Activated CD4-positive, CD25-positive, alpha-beta regulatory T cell treated with anti-CD3 and anti-CD28 coated beads, Interleukin-2, amount 50 U/mL, for 72 hours (primary cell): ENCODE data around the gene SPN.
A peak's percentile ranks its signal among the peaks of the same experiment; 100 is the strongest.
"Not testable (repeated sequence)": the region's sequence is repeated elsewhere in the genome, so short reads cannot be mapped to it uniquely, and the experiment has no call there.

Experiments used
- DNase-seq: peaks from one replicate; pipeline ENCODE4 v3.0.0; 2021

Gene SPN

DNA sequence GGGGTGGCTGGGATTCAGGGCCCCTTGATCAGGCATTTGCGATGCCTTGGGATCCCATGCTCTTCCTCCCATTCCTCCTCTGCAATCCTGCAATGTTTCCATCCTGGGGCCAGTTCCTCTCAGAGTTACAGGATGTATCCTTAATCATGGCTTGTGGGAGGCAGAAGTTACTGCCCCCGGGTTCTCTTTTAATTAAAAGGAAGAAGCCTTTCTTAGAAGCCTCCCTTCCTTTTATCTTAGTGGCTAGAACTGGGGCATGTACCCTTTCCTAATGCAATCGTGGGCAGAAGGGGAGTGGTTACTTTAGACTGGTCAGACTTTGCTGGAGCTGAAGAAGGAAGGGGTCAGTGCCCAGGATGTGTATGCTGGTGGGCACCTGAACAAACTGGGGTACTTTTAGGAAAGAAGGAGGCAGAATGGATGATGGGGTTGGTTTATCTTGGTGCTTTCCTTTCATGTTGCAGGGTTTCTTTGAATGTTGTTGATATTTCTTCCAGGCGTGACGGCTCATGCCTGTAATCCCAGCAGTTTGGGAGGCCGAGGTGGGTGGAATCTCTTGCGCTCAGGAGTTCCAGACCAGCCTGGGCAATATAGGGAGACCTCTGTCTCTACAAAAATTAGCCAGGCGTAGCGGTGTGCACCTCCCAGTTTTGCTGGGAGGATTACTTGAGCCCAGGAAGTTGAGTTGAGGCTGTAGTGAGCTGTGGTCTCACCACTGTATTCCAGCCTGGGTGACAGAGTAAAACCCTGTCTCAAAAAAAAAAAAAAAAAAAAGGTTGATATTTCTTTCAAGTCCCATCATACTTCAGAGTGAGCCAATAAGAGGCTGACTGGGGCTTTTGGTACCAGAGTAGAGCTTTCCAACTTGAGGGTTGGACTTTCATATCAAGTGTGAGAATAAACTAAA is 13.2 kb upstream of the SPN start:
- DNase-seq = no peak

- no peak for DNase-seq
Observed at GRCh38 chr16:29650771-29651170, 12.3 kb upstream of the SPN start.

DNA sequence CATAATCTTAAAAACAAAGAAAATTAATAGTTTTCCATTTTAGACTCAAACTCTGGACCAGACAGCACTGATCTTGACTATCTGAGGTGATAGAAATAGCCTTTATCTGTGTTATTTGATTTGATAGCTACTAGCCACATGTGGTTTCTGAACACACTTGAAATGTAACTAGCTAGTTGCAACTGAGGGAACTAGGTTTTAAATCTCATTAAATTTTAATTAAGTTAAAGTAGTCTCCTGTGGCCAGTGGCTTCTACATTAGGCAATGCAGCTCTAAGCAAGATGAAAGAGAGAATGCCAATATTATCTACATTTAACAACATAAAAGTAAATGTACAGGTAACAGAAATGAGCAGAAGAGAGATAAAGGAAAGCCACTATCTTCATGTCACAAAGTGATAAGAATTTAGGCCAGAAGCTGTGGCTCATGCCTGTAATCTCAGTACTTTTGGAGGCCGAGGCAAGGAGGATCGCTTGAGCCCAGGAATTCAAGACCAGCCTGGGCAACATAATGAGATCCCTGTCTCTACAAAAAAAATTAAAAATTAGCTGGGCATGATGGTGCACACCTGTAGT is 11.2 kb upstream of the SPN start:
- DNase-seq = no peak

- no peak for DNase-seq
Observed at GRCh38 chr16:29653471-29653870, 9.6 kb upstream of the SPN start.

DNA sequence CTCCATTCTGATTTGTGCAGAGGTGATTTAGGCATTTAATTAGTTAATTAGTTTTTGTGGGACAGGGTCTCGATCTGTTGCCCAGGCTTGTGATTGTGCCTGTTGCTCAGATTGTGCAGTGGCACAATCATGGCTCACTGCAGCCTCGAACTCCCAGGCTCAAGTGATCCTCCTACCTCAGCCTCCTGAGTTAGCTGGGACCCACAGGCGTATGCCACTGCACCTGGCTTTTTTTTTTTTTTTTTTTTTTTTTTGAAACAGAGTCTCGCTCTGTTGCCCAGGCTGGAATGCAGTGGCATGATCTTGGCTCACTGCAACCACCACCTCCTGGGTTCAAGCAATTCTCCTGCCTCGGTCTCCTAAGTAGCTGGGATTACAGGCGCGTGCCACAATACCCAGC is 9.2 kb upstream of the SPN start:
- DNase-seq = not testable (repeated sequence)

GRCh38 chr16:29656688-29657523 is 6.1 kb upstream of the SPN start:
- no peak for DNase-seq

DNA sequence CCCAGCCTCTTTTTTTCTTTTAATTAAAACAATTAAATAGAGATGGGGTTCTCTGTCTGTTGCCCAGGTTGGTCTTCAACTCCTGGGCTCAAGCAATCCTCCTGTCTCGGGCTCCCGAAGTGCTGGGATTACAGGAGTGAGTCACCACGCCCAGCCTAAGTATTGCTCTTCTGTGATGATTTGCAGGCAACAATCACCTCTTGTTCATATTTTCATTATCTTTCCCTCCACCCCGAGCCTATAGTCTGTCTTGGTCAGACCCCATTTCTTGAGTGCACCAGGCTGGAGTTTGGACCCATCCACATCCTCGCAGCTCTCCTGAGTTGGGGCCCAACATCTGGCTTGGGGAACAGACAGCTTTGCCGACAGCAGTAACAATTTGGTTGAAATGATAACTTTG is 4.3 kb upstream of the SPN start:
- DNase-seq = no peak

DNA sequence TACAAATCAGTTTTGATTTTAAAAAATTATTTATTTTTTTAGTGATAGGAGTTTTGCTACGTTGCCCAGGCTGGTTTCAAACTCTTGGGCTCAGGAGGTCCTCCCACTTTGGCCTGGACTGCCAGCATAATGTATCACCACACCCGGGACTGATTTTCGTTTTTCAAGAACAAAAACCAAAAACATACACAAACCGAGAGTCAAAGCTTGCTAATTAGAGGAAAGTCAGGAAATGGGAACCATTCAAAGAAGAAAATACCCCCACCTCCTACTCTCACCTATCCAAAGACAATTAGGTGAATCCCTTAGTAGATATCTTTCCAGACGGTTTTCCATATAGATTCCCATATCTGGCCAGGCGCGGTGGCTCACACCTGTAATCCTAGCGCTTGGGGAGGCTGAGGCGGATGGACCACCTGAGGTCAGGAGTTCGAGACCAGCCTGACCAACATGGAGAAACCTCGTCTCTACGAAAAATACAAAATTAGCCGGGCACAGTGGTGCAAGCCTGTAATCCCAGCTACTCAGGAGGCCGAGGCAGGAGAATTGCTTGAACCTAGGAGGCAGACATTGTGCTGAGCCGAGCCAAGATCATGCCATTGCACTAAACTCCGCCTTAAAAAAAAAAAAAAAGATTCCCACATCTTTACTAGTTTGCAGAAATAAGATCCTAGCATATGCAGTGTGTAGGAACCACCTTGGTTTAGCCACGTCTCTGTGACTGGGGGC is 883 bp upstream of the SPN start:
- DNase-seq = no peak

DNA sequence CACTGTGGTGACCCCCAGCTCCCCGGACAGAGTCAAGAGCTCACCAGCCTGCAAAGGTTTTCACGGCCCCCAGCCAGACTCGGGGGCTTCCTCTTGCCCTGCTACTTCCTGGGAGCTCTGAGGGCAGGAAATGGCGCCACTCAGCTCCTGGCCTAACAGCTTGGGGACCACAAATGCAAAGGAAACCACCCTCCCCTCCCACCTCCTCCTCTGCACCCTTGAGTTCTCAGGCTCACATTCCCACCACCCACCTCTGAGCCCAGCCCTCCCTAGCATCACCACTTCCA is 375 bp upstream of the SPN start:
- DNase-seq = no peak

DNA sequence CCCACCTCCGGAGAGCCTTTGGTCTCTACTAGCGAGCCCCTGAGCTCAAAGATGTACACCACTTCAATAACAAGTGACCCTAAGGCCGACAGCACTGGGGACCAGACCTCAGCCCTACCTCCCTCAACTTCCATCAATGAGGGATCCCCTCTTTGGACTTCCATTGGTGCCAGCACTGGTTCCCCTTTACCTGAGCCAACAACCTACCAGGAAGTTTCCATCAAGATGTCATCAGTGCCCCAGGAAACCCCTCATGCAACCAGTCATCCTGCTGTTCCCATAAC is 702 bp downstream of the SPN start:
- DNase-seq = no peak

GRCh38 chr16:29664091-29664921 is 1.3 kb downstream of the SPN start:
- DNase-seq = peak; percentile 62

- DNase-seq = no peak
Observed at GRCh38 chr16:29665294-29666077, 2.4 kb downstream of the SPN start.

- DNase-seq = not testable (repeated sequence)
Observed at GRCh38 chr16:29667322-29667610, 4.2 kb downstream of the SPN start.

DNA sequence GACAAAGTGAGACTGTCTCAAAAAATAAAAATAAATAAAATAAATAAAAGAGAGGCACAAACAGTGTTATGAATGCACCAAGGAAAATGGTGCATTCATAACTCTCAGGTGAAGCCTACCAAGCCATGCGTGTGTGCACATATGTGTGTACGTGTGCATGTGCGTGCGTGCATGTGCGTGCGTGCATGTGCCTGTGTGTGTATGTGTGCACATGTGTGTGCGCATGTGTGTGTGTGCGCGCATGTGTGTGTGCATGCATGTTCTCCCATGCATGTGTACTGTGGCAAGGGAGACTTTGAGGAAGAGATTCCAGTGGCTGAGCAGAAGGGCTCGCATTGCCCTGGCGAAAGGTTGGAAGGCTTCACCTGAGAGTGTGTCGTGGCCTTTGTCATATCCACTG is 4.7 kb downstream of the SPN start:
- no peak for DNase-seq

GRCh38 chr16:29668267-29668666 is 5.2 kb downstream of the SPN start:
- DNase-seq = no peak

DNA sequence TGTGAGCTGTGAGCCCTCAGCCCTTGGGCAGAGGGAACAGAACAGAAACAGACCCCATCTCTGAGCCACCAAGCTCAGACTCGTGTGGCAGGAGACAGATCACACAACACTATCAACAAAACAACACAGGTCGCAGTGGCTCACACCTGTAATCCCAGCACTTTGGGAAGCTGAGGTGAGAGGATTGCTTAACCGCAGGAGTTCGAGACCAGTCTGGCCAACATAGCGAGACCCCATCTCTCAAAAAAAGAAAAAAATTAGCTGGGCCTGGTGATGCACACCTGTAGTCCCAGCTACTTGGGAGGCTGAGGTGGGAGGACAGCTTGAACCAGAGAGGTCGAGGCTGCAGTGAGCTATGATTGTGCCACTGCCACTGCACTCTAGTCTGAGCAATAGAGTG is 10.5 kb downstream of the SPN start:
- DNase-seq = no peak

GRCh38 chr16:29674188-29674587 is 11.1 kb downstream of the SPN start:
- DNase-seq = no peak

- DNase-seq = no peak
Observed at GRCh38 chr16:29675811-29676643, 13.0 kb downstream of the SPN start.

GRCh38 chr16:29676989-29677785 is 14.1 kb downstream of the SPN start:
- DNase-seq = no peak

GRCh38 chr16:29678691-29679267 is 15.7 kb downstream of the SPN start, which contains the start of gene QPRT:
QPRT (plus strand) TSS chr16:29679180; CDS start chr16:29679198, 18 bp downstream.
- DNase-seq = no peak
